ENCODE data around the gene ZNHIT1. TPM values are rescaled to one million over a fixed set of nuclear protein-coding genes. Genes with fewer than 3 reads are reported as not detected.

ZNHIT1 gene
- total RNA-seq, 1 donor from 2014 or later, result 115 TPM

- no peak for TF ChIP-seq EZH2 (IDR thresholded peaks at IDR 0.05; ENCODE audit: insufficient read depth, low read length)
- TF ChIP-seq, protein P1, sequence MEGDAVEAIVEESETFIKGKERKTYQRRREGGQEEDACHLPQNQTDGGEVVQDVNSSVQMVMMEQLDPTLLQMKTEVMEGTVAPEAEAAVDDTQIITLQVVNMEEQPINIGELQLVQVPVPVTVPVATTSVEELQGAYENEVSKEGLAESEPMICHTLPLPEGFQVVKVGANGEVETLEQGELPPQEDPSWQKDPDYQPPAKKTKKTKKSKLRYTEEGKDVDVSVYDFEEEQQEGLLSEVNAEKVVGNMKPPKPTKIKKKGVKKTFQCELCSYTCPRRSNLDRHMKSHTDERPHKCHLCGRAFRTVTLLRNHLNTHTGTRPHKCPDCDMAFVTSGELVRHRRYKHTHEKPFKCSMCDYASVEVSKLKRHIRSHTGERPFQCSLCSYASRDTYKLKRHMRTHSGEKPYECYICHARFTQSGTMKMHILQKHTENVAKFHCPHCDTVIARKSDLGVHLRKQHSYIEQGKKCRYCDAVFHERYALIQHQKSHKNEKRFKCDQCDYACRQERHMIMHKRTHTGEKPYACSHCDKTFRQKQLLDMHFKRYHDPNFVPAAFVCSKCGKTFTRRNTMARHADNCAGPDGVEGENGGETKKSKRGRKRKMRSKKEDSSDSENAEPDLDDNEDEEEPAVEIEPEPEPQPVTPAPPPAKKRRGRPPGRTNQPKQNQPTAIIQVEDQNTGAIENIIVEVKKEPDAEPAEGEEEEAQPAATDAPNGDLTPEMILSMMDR (IDR thresholded peaks at IDR 0.05; ENCODE audit: insufficient read depth, low read depth, low read length), result no peak
- Histone ChIP-seq H3K9me3 (ENCODE audit: insufficient read depth, low read depth, low read length) (no peaks in the 10 kb centered on the region), H2AFZ (ENCODE audit: low read depth, low read length) (no peak overlapping the region), H3K27ac (ENCODE audit: low read depth, low read length) (no peak overlapping the region), H3K4me3 (ENCODE audit: insufficient read depth, low read depth, low read length) (no peak overlapping the region), H3K27me3 (ENCODE audit: insufficient read depth, low read length) (no peaks in the 10 kb centered on the region), H3K9ac (ENCODE audit: low read length) (no peak overlapping the region), H3K79me2 (ENCODE audit: insufficient read depth, low read length) (peaks cover 11% of the 10 kb centered on the region), H4K20me1 (ENCODE audit: insufficient read depth, low read length) (peaks cover 34% of the 10 kb centered on the region), H3K4me1 (ENCODE audit: insufficient read depth, low read length) (peaks cover 2% of the 10 kb centered on the region), H3K36me3 (ENCODE audit: insufficient read depth, low read length) (peaks cover 16% of the 10 kb centered on the region), H3K4me2 (ENCODE audit: low read length) (no peak overlapping the region)
- Mint-ChIP-seq H3K9me3 (ENCODE audit: unreplicated experiment) (no peaks in the 10 kb centered on the region), H3K4me3 (ENCODE audit: unreplicated experiment) (no peak overlapping the region), H3K27me3 (ENCODE audit: low read depth, unreplicated experiment) (no peaks in the 10 kb centered on the region), H3K4me1 (ENCODE audit: low read depth, unreplicated experiment) (peaks cover 2% of the 10 kb centered on the region), H3K36me3 (ENCODE audit: low read depth, unreplicated experiment) (peaks cover 25% of the 10 kb centered on the region), H3K27ac (ENCODE audit: unreplicated experiment) (no peak overlapping the region)
- no peak for FAIRE-seq
- DNase-seq (ENCODE audit: low read depth), result no peak
These were observed 8.8 kb downstream of the ZNHIT1 start for GRCh38 chr7:101226721-101227120.

- H3K4me3 Mint-ChIP-seq (ENCODE audit: unreplicated experiment), result peak overlapping the region; percentile 27
- peak overlapping the region; percentile 8 for H3K27ac Mint-ChIP-seq (ENCODE audit: unreplicated experiment)
- Histone ChIP-seq H4K20me1 (ENCODE audit: insufficient read depth, low read length) (peaks cover 25% of the 10 kb centered on the region), H2AFZ (ENCODE audit: low read depth, low read length) (no peak overlapping the region), H3K79me2 (ENCODE audit: insufficient read depth, low read length) (no peaks in the 10 kb centered on the region), H3K36me3 (ENCODE audit: insufficient read depth, low read length) (peaks cover 4% of the 10 kb centered on the region), H3K4me1 (ENCODE audit: insufficient read depth, low read length) (peaks cover 9% of the 10 kb centered on the region), H3K4me2 (ENCODE audit: low read length) (peak overlapping the region; percentile 62), H3K9me3 (ENCODE audit: insufficient read depth, low read depth, low read length) (no peaks in the 10 kb centered on the region), H3K4me3 (ENCODE audit: insufficient read depth, low read depth, low read length) (no peak overlapping the region), H3K9ac (ENCODE audit: low read length) (no peak overlapping the region), H3K27me3 (ENCODE audit: insufficient read depth, low read length) (no peaks in the 10 kb centered on the region), H3K27ac (ENCODE audit: low read depth, low read length) (no peak overlapping the region)
- peaks cover 2% of the 10 kb centered on the region for H3K4me1 Mint-ChIP-seq (ENCODE audit: low read depth, unreplicated experiment)
- TF ChIP-seq EZH2 (IDR thresholded peaks at IDR 0.05; ENCODE audit: insufficient read depth, low read length), result no peak
- TF ChIP-seq, protein P1 (IDR thresholded peaks at IDR 0.05; ENCODE audit: insufficient read depth, low read depth, low read length), result no peak
- H3K36me3 Mint-ChIP-seq (ENCODE audit: low read depth, unreplicated experiment), result peaks cover 16% of the 10 kb centered on the region
- no peaks in the 10 kb centered on the region for H3K9me3 Mint-ChIP-seq (ENCODE audit: unreplicated experiment)
- no peaks in the 10 kb centered on the region for H3K27me3 Mint-ChIP-seq (ENCODE audit: low read depth, unreplicated experiment)
- no peak for FAIRE-seq
- no peak for DNase-seq (ENCODE audit: low read depth)
These were observed 13.7 kb downstream of the ZNHIT1 start for GRCh38 chr7:101231644-101232043.

DNA sequence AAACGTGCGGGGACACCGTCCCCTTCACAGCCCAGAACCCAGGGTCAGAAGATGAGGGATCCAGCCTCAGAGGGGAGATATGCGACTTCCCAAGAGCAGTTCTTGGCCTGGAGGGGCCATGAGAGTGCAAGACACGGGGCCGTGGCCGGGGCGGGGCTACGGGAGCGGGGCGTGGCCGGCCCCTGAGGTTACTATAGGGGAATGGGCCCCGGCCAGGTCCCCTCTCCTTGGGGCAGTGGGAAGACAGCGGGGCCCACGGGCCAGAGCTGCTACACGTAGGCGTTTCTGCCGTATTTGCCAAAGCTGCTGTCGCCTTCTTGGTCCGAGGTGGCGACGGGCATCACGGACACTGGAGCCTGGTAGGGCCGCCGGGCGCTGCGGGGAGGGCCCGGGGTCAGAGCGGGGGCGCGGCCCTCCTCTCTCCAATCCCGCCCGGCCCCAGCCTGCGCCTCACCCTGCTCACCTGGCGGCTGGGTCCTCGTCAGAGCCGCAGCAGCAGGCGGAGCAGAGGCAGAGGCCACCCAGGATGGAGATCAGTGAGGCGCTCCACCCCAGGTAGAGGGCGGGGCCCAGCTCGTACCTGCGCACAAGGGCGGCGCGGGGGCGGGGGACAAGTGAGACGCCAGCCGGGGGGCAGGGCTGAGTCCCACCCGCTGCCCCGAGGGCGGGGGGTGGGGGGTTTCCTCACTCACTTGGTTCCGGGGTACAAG is 14.3 kb downstream of the ZNHIT1 start:
- no peaks in the 10 kb centered on the region for H3K9me3 ChIP-seq (ENCODE audit: insufficient read depth, low read depth, low read length)
- peaks cover 15% of the 10 kb centered on the region for H3K36me3 Mint-ChIP-seq (ENCODE audit: low read depth, unreplicated experiment)
- H3K27ac Mint-ChIP-seq (ENCODE audit: unreplicated experiment), result peak overlapping the region; percentile 8
- no peaks in the 10 kb centered on the region for H3K27me3 ChIP-seq (ENCODE audit: insufficient read depth, low read length)
- H3K36me3 ChIP-seq (ENCODE audit: insufficient read depth, low read length), result peaks cover 4% of the 10 kb centered on the region
- H3K9ac ChIP-seq (ENCODE audit: low read length), result no peak overlapping the region
- H3K79me2 ChIP-seq (ENCODE audit: insufficient read depth, low read length), result no peaks in the 10 kb centered on the region
- TF ChIP-seq, protein P1 (IDR thresholded peaks at IDR 0.05; ENCODE audit: insufficient read depth, low read depth, low read length), result no peak
- TF ChIP-seq EZH2 (IDR thresholded peaks at IDR 0.05; ENCODE audit: insufficient read depth, low read length), result no peak
- H3K4me3 ChIP-seq (ENCODE audit: insufficient read depth, low read depth, low read length), result no peak overlapping the region
- peak overlapping the region; percentile 62 for H3K4me2 ChIP-seq (ENCODE audit: low read length)
- no peaks in the 10 kb centered on the region for H3K27me3 Mint-ChIP-seq (ENCODE audit: low read depth, unreplicated experiment)
- no peaks in the 10 kb centered on the region for H3K9me3 Mint-ChIP-seq (ENCODE audit: unreplicated experiment)
- H3K4me1 ChIP-seq (ENCODE audit: insufficient read depth, low read length), result peaks cover 9% of the 10 kb centered on the region
- FAIRE-seq, result no peak
- peaks cover 2% of the 10 kb centered on the region for H3K4me1 Mint-ChIP-seq (ENCODE audit: low read depth, unreplicated experiment)
- no peak overlapping the region for H2AFZ ChIP-seq (ENCODE audit: low read depth, low read length)
- H3K4me3 Mint-ChIP-seq (ENCODE audit: unreplicated experiment), result no peak overlapping the region
- peaks cover 29% of the 10 kb centered on the region for H4K20me1 ChIP-seq (ENCODE audit: insufficient read depth, low read length)
- no peak for DNase-seq (ENCODE audit: low read depth)
- no peak overlapping the region for H3K27ac ChIP-seq (ENCODE audit: low read depth, low read length)
